Hypothalamus (tissue), 51 donors: Measurements from ENCODE around the gene LCE7A.

Experiments
- DNase-seq, 51 donors: peaks; one replicate each; lab custom pipeline; 2025; lab: John Stamatoyannopoulos, UW

LCE7A gene

GRCh38 chr1:152859696-152860095 is at the start of gene LCE7A:
LCE7A (plus strand) TSS chr1:152859996; CDS start chr1:152860698, 702 bp downstream.
- DNase-seq, result no peak

- DNase-seq, result no peak
Measured at GRCh38 chr1:152811050-152811449, 48.7 kb upstream of the LCE7A start.

- no peak for DNase-seq
Measured at GRCh38 chr1:152811671-152812070, 48.1 kb upstream of the LCE7A start, which contains the start of gene LCE1B. LCE1B (plus strand) TSS chr1:152811971; CDS start chr1:152812447, 476 bp downstream.

- no peak for DNase-seq
Measured at GRCh38 chr1:152817309-152817708, 42.5 kb upstream of the LCE7A start.

- DNase-seq, result no peak
Measured at GRCh38 chr1:152823294-152823693, 36.5 kb upstream of the LCE7A start.

GRCh38 chr1:152824964-152825363 is 34.8 kb upstream of the LCE7A start:
- DNase-seq, result no peak

- no peak for DNase-seq
Measured at GRCh38 chr1:152827173-152827572, 32.6 kb upstream of the LCE7A start, which contains the start of gene LCE1A. LCE1A (plus strand) TSS chr1:152827473; CDS start chr1:152827473, 0 bp downstream.

- DNase-seq, result no peak
Measured at GRCh38 chr1:152836870-152837269, 22.9 kb upstream of the LCE7A start.

GRCh38 chr1:152842556-152842955 is 17.2 kb upstream of the LCE7A start, which contains the start of gene LCE6A:
LCE6A (plus strand) TSS chr1:152842856; CDS start chr1:152843521, 665 bp downstream.
- DNase-seq, result no peak

- DNase-seq, result no peak
Measured at GRCh38 chr1:152855661-152856060, 4.1 kb upstream of the LCE7A start.

- no peak for DNase-seq
Measured at GRCh38 chr1:152858062-152858461, 1.7 kb upstream of the LCE7A start.

GRCh38 chr1:152860129-152860528 is 333 bp downstream of the LCE7A start:
- no peak for DNase-seq

- no peak for DNase-seq
Measured at GRCh38 chr1:152861374-152861773, 1.6 kb downstream of the LCE7A start.

GRCh38 chr1:152864443-152864842 is 4.6 kb downstream of the LCE7A start:
- no peak for DNase-seq

- no peak for DNase-seq
Measured at GRCh38 chr1:152866321-152866720, 6.5 kb downstream of the LCE7A start.

- DNase-seq, result peak in 36 of 51 donors; percentile 1 to 72 (median 32)
Measured at GRCh38 chr1:152869808-152870419, 10.1 kb downstream of the LCE7A start.

GRCh38 chr1:152870831-152871730 is 11.3 kb downstream of the LCE7A start:
- DNase-seq, result peak in 3 of 51 donors; percentile 0 to 8 (median 4)

GRCh38 chr1:152871731-152872126 is 11.9 kb downstream of the LCE7A start:
- DNase-seq, result no peak

- DNase-seq, result no peak
Measured at GRCh38 chr1:152873495-152873894, 13.7 kb downstream of the LCE7A start.

- DNase-seq, result no peak
Measured at GRCh38 chr1:152876827-152877226, 17.0 kb downstream of the LCE7A start.

- no peak for DNase-seq
Measured at GRCh38 chr1:152878042-152878441, 18.2 kb downstream of the LCE7A start, which contains the start of gene SMCP. SMCP (plus strand) TSS chr1:152878322; CDS start chr1:152884423, 6,101 bp downstream.
